Breast epithelium (tissue), 4 donors: Measurements from ENCODE around the gene PARM1. TPM values are rescaled to one million over a fixed set of nuclear protein-coding genes. Genes with fewer than 3 reads are reported as not detected.

Experiments used
- DNase-seq, 2 donors: peaks; one replicate each; pipeline ENCODE4 v3.0.0-alpha.2; 2019; ENCODE audit warnings: low spot score in 2 of 2
- H3K27ac ChIP-seq, 2 donors: fragments of 200-600 bp; sonication (generic) in 1 of 2; one replicate each; pipeline ENCODE4 v1.5.1; 2016 to 2019; ENCODE audit warnings: mild to moderate bottlenecking in 1 of 2
- H3K27me3 ChIP-seq, 2 donors: fragments of 200-600 bp; sonication (generic) in 1 of 2; one replicate each; pipeline versions ENCODE4 v1.5.1 to v1.6.0; 2017 to 2019; ENCODE audit warnings: control low read depth in 1 of 2, mild to moderate bottlenecking in 1 of 2
- H3K36me3 ChIP-seq: fragments of 200-600 bp; one replicate; pipeline ENCODE4 v1.5.1; 2019
- H3K4me1 ChIP-seq, 2 donors: fragments of 200-600 bp; sonication (generic); one replicate each; pipeline ENCODE4 v1.5.1; 2016 to 2019; ENCODE audit warnings: control low read depth in 1 of 2
- H3K4me3 ChIP-seq, 3 donors: fragments of 200-600 bp; sonication (generic); 1 replicate in 2 of 3; 2 replicates in 1 of 3; pipeline ENCODE4 v1.5.1; 2016 to 2019; ENCODE audit warnings: mild to moderate bottlenecking in 3 of 3, moderate library complexity in 2 of 3
- H3K9me3 ChIP-seq, 2 donors: fragments of 200-600 bp; sonication (generic) in 1 of 2; one replicate each; pipeline ENCODE4 v1.5.1; 2016 to 2019; ENCODE audit warnings: control low read depth in 1 of 2
- POLR2A ChIP-seq: fragments of 450-650 bp; IDR thresholded peaks from one replicate; pipeline ENCODE4 v1.6.1; 2016; ENCODE audit warnings: antibody characterized with exemption, mild to moderate bottlenecking, moderate library complexity
- POLR2AphosphoS5 ChIP-seq, 3 donors: sonication (generic); formaldehyde crosslinking; IDR thresholded peaks; one replicate each; pipeline ENCODE4 v1.6.1; 2017; ENCODE audit warnings: antibody characterized with exemption in 3 of 3
- intact Hi-C: fragments of 100-400 bp; cut with DNase I; formaldehyde crosslinking; loops from one replicate; pipeline ENCODE4 v1.15.1; 2023; ENCODE audit warnings: low total_unique reads
- total RNA-seq, 3 donors: library from RNA; depleted of rRNA; stranded (reverse); fragments of >200 nt; gene quantifications; one replicate each; pipeline ENCODE4 v1.1.0, GENCODE V29; 2016
- TF ChIP-seq, protein P1 (sequence below), 3 donors: fragments of 450-650 bp; IDR thresholded peaks; one replicate each; pipeline ENCODE4 v1.5.1; 2016 to 2017; ENCODE audit warnings: antibody characterized with exemption in 3 of 3, mild to moderate bottlenecking in 3 of 3, moderate library complexity in 3 of 3

PARM1 gene
- total RNA-seq, 3 donors from 2014 or later: 12.1 to 41.1 (median 18.0) TPM

DNA sequence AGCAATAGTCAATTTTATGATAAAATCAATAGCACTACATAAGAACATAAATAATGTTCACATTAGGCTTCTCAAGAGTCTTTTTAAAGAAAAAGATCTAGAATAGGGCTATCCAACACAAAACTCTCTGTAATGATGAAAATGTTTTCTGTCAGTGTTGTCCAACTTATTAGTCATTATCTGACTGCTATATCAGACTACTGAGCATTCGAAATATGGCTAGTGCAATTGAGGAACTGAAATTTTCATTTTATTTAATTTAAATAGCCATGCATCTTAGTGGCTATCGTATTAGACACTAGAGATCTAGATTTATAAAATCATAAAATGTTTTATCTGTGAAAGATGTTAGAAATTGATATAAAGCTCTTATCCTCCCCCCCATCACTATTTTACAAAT, 26.0 kb downstream of the PARM1 start:
- Histone ChIP-seq H3K36me3 (no peaks in the 10 kb centered on the region), H3K27ac (no peak overlapping the region), H3K9me3 (peaks cover 0 to 5% of the 10 kb centered on the region in 2 donors), H3K4me3 (no peak overlapping the region), H3K27me3 (no peaks in the 10 kb centered on the region), H3K4me1 (no peaks in the 10 kb centered on the region)
- intact Hi-C loops: no loop called here
- DNase-seq: no peak
- TF ChIP-seq, protein P1, sequence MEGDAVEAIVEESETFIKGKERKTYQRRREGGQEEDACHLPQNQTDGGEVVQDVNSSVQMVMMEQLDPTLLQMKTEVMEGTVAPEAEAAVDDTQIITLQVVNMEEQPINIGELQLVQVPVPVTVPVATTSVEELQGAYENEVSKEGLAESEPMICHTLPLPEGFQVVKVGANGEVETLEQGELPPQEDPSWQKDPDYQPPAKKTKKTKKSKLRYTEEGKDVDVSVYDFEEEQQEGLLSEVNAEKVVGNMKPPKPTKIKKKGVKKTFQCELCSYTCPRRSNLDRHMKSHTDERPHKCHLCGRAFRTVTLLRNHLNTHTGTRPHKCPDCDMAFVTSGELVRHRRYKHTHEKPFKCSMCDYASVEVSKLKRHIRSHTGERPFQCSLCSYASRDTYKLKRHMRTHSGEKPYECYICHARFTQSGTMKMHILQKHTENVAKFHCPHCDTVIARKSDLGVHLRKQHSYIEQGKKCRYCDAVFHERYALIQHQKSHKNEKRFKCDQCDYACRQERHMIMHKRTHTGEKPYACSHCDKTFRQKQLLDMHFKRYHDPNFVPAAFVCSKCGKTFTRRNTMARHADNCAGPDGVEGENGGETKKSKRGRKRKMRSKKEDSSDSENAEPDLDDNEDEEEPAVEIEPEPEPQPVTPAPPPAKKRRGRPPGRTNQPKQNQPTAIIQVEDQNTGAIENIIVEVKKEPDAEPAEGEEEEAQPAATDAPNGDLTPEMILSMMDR (IDR thresholded peaks at IDR 0.05): no peak
- no peak for TF ChIP-seq POLR2A
- TF ChIP-seq POLR2AphosphoS5 (IDR thresholded peaks at IDR 0.05): no peak

DNA sequence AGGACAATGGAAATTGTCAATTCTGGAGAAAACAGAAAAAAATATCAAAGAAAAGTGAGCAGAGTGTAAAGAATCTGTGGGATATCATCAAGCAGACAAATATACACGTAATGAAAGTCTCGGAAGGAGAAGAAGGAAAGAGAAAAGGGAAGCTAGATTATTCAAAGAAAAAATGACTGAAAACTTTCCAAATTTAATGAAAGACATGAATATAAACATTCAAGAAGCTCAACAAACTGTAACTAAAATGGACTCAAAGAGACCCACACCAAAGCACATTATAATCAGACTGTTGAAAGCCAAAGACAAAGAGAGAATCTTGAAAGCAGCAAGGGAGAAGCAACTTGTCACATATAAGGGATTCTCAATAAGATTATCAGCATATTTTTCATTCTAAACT, 28.3 kb downstream of the PARM1 start:
- H3K27ac ChIP-seq: no peak overlapping the region
- intact Hi-C loops: no loop called here
- no peaks in the 10 kb centered on the region for H3K4me1 ChIP-seq
- H3K36me3 ChIP-seq: no peaks in the 10 kb centered on the region
- TF ChIP-seq, protein P1 (IDR thresholded peaks at IDR 0.05): no peak
- TF ChIP-seq POLR2A (no peak), POLR2AphosphoS5 (IDR thresholded peaks at IDR 0.05) (no peak)
- no peaks in the 10 kb centered on the region for H3K27me3 ChIP-seq
- H3K4me3 ChIP-seq: no peak overlapping the region
- peaks cover 0 to 5% of the 10 kb centered on the region in 2 donors for H3K9me3 ChIP-seq
- DNase-seq: no peak

GRCh38 chr4:74962584-74962983, 29.7 kb downstream of the PARM1 start:
- intact Hi-C loops: loop anchor here (1.0 kb wide), 1 partner anchor 9 kb away; no protein-coding TSS in a partner anchor
- DNase-seq: no peak
- Histone ChIP-seq H3K27ac (no peak overlapping the region), H3K36me3 (no peaks in the 10 kb centered on the region), H3K4me1 (no peaks in the 10 kb centered on the region), H3K4me3 (no peak overlapping the region), H3K27me3 (no peaks in the 10 kb centered on the region), H3K9me3 (peaks cover 0 to 5% of the 10 kb centered on the region in 2 donors)
- no peak for TF ChIP-seq POLR2A
- TF ChIP-seq POLR2AphosphoS5 (IDR thresholded peaks at IDR 0.05): no peak
- TF ChIP-seq, protein P1 (IDR thresholded peaks at IDR 0.05): no peak

GRCh38 chr4:74964311-74964710, 31.4 kb downstream of the PARM1 start:
- no peaks in the 10 kb centered on the region for H3K36me3 ChIP-seq
- no peaks in the 10 kb centered on the region for H3K27me3 ChIP-seq
- no peaks in the 10 kb centered on the region for H3K4me1 ChIP-seq
- no peak for TF ChIP-seq POLR2A
- TF ChIP-seq, protein P1 (IDR thresholded peaks at IDR 0.05): no peak
- TF ChIP-seq POLR2AphosphoS5 (IDR thresholded peaks at IDR 0.05): no peak
- H3K9me3 ChIP-seq: peaks cover 0 to 5% of the 10 kb centered on the region in 2 donors
- DNase-seq: no peak
- H3K27ac ChIP-seq: no peak overlapping the region
- intact Hi-C loops: no loop called here
- no peak overlapping the region for H3K4me3 ChIP-seq

- intact Hi-C loops: no loop called here
- Histone ChIP-seq H3K9me3 (no peaks in the 10 kb centered on the region), H3K4me3 (no peak overlapping the region), H3K27me3 (no peaks in the 10 kb centered on the region), H3K27ac (peak overlapping the region in 1 of 2 donors; percentile 50), H3K4me1 (no peaks in the 10 kb centered on the region), H3K36me3 (no peaks in the 10 kb centered on the region)
- no peak for TF ChIP-seq POLR2AphosphoS5 (IDR thresholded peaks at IDR 0.05)
- TF ChIP-seq, protein P1 (IDR thresholded peaks at IDR 0.05): no peak
- no peak for TF ChIP-seq POLR2A
- DNase-seq: peak in 1 of 2 donors; percentile 39
Observed at GRCh38 chr4:74967324-74967723, 34.4 kb downstream of the PARM1 start.
